PFSK-1 (cell line): ENCODE results near the gene PODXL2.

Source experiments
- POLR2AphosphoS5 ChIP-seq: IDR thresholded peaks from 2 replicates; pipeline ENCODE4 v1.6.1; 2012; ENCODE audit warnings: low read depth, mild to moderate bottlenecking, control low read depth, low read length, moderate library complexity
- SIN3A ChIP-seq: IDR thresholded peaks from 2 replicates; pipeline ENCODE4 v1.6.1; 2012; ENCODE audit warnings: mild to moderate bottlenecking, low read length, moderate library complexity, borderline replicate concordance; ENCODE audit not compliant: insufficient read depth
- TAF1 ChIP-seq: IDR thresholded peaks from 2 replicates; pipeline ENCODE4 v1.6.1; 2012; ENCODE audit warnings: low read length, control low read depth, borderline replicate concordance; ENCODE audit not compliant: insufficient read depth
- TF ChIP-seq, protein P1 (sequence below), 2 experiments: IDR thresholded peaks; 2 replicates each; pipeline versions ENCODE4 v1.6.1 to v1.8.0; 2011 to 2012; ENCODE audit warnings: low read depth in 2 of 2, low read length in 2 of 2, control low read depth in 1 of 2, inconsistent platforms in 1 of 2, mild to moderate bottlenecking in 1 of 2, moderate library complexity in 1 of 2; ENCODE audit not compliant: insufficient read depth in 1 of 2

DNA sequence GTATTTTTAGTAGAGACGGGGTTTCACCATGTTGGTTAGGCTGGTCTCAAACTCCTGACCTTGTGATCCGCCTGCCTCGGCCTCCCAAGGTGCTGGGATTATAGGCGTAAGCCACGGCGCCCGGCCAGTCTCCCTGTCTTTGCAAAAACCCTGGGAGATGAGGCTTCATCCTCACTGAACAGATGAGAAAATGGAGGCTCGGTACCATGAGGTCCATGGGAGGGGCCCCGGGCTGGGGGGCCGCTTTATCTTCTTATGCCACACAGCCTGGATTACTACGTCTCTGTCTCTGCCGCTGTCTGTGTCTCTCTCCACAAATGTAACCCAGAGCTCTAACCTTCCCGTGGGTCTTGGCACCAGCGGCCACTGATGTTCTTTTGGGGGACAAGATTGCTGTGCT lies 82.9 kb downstream of the PODXL2 start:
- no peak for TF ChIP-seq TAF1
- no peak for TF ChIP-seq SIN3A
- TF ChIP-seq POLR2AphosphoS5: no peak
- TF ChIP-seq, protein P1, sequence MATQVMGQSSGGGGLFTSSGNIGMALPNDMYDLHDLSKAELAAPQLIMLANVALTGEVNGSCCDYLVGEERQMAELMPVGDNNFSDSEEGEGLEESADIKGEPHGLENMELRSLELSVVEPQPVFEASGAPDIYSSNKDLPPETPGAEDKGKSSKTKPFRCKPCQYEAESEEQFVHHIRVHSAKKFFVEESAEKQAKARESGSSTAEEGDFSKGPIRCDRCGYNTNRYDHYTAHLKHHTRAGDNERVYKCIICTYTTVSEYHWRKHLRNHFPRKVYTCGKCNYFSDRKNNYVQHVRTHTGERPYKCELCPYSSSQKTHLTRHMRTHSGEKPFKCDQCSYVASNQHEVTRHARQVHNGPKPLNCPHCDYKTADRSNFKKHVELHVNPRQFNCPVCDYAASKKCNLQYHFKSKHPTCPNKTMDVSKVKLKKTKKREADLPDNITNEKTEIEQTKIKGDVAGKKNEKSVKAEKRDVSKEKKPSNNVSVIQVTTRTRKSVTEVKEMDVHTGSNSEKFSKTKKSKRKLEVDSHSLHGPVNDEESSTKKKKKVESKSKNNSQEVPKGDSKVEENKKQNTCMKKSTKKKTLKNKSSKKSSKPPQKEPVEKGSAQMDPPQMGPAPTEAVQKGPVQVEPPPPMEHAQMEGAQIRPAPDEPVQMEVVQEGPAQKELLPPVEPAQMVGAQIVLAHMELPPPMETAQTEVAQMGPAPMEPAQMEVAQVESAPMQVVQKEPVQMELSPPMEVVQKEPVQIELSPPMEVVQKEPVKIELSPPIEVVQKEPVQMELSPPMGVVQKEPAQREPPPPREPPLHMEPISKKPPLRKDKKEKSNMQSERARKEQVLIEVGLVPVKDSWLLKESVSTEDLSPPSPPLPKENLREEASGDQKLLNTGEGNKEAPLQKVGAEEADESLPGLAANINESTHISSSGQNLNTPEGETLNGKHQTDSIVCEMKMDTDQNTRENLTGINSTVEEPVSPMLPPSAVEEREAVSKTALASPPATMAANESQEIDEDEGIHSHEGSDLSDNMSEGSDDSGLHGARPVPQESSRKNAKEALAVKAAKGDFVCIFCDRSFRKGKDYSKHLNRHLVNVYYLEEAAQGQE (IDR thresholded peaks at IDR 0.05; ENCODE audit: insufficient read depth in 1 of 2, low read depth in 2 of 2, low read length in 2 of 2): no peak
